Measurements from ENCODE around the gene HACD3.

- TF ChIP-seq CTCF (IDR thresholded peaks at IDR 0.05; ENCODE audit: insufficient read depth, low read length), result no peak
- TF ChIP-seq SPI1 (IDR thresholded peaks at IDR 0.05; ENCODE audit: borderline replicate concordance, low read depth), result no peak
Measured at GRCh38 chr15:65533057-65533756, 2.9 kb downstream of the HACD3 start.
